Ishikawa (cell line): ENCODE measurements around the gene ANGEL2.

Experiments used
- EGR1 ChIP-seq: IDR thresholded peaks from 2 replicates; pipeline ENCODE4 v1.6.1; 2012
- MAX ChIP-seq: IDR thresholded peaks from 2 replicates; pipeline ENCODE4 v1.6.1; 2012
- NFIC ChIP-seq: IDR thresholded peaks from 2 replicates; pipeline ENCODE4 v1.6.1; 2012
- TEAD4 ChIP-seq: IDR thresholded peaks from 2 replicates; pipeline ENCODE4 v1.6.1; 2012
- USF1 ChIP-seq: IDR thresholded peaks from 2 replicates; pipeline ENCODE4 v1.6.1; 2012
- TF ChIP-seq, protein P1 (sequence below): IDR thresholded peaks from 2 replicates; pipeline ENCODE4 v1.6.1; 2012; ENCODE audit warnings: low read depth, mild to moderate bottlenecking

GRCh38 chr1:212973426-212973825 lies 42.2 kb downstream of the ANGEL2 start:
- TF ChIP-seq TEAD4 (no peak), EGR1 (no peak), MAX (no peak), NFIC (no peak), USF1 (no peak)
- TF ChIP-seq, protein P1, sequence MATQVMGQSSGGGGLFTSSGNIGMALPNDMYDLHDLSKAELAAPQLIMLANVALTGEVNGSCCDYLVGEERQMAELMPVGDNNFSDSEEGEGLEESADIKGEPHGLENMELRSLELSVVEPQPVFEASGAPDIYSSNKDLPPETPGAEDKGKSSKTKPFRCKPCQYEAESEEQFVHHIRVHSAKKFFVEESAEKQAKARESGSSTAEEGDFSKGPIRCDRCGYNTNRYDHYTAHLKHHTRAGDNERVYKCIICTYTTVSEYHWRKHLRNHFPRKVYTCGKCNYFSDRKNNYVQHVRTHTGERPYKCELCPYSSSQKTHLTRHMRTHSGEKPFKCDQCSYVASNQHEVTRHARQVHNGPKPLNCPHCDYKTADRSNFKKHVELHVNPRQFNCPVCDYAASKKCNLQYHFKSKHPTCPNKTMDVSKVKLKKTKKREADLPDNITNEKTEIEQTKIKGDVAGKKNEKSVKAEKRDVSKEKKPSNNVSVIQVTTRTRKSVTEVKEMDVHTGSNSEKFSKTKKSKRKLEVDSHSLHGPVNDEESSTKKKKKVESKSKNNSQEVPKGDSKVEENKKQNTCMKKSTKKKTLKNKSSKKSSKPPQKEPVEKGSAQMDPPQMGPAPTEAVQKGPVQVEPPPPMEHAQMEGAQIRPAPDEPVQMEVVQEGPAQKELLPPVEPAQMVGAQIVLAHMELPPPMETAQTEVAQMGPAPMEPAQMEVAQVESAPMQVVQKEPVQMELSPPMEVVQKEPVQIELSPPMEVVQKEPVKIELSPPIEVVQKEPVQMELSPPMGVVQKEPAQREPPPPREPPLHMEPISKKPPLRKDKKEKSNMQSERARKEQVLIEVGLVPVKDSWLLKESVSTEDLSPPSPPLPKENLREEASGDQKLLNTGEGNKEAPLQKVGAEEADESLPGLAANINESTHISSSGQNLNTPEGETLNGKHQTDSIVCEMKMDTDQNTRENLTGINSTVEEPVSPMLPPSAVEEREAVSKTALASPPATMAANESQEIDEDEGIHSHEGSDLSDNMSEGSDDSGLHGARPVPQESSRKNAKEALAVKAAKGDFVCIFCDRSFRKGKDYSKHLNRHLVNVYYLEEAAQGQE, result no peak
